Sigmoid colon (tissue), 7 donors: ENCODE data around the gene GLIPR1L2. TPM values are rescaled to one million over a fixed set of nuclear protein-coding genes. Genes with fewer than 3 reads are reported as not detected.
"Not testable (repeated sequence)": the region's sequence is repeated elsewhere in the genome, so short reads cannot be mapped to it uniquely, and the experiment has no call there.

Experiments
- DNase-seq: peaks from one replicate; pipeline ENCODE4 v3.0.0-alpha.2; 2019
- H3K27ac ChIP-seq, 4 donors: fragments of 200-600 bp; sonication (generic); one replicate each; pipeline ENCODE4 v1.5.1; 2016 to 2019; ENCODE audit warnings: mild to moderate bottlenecking in 1 of 4
- H3K27me3 ChIP-seq, 3 donors: fragments of 200-600 bp; sonication (generic); one replicate each; pipeline ENCODE4 v1.5.1; 2019; ENCODE audit warnings: mild to moderate bottlenecking in 1 of 3
- H3K36me3 ChIP-seq, 4 donors: fragments of 200-600 bp; sonication (generic); one replicate each; pipeline ENCODE4 v1.5.1; 2016 to 2019
- H3K4me1 ChIP-seq, 4 donors: fragments of 200-600 bp; sonication (generic); one replicate each; pipeline ENCODE4 v1.5.1; 2017 to 2019
- H3K4me3 ChIP-seq, 4 donors: fragments of 200-600 bp; sonication (generic); one replicate each; pipeline ENCODE4 v1.5.1; 2017 to 2019; ENCODE audit warnings: mild to moderate bottlenecking in 2 of 4, moderate library complexity in 1 of 4
- H3K9me3 ChIP-seq, 4 donors: fragments of 200-600 bp in 3 of 4; sonication (generic) in 3 of 4; one replicate each; pipeline versions ENCODE4 v1.5.1 to v1.6.1; 2013 to 2019
- CTCF ChIP-seq, 4 experiments: fragments of 450-650 bp in 3 of 4; fragments of 200-600 bp in 1 of 4; IDR thresholded peaks; one replicate each; pipeline ENCODE4 v1.5.1; 2016 to 2019; ENCODE audit warnings: antibody characterized with exemption in 4 of 4, mild to moderate bottlenecking in 3 of 4, moderate library complexity in 2 of 4
- EP300 ChIP-seq, 4 donors: sonication (generic); formaldehyde crosslinking; IDR thresholded peaks; one replicate each; pipeline ENCODE4 v1.6.1; 2017; ENCODE audit warnings: antibody characterized with exemption in 4 of 4
- POLR2A ChIP-seq, 2 donors: fragments of 450-650 bp; IDR thresholded peaks; one replicate each; pipeline ENCODE4 v1.6.1; 2016; ENCODE audit warnings: antibody characterized with exemption in 2 of 2, mild to moderate bottlenecking in 2 of 2, moderate library complexity in 2 of 2
- POLR2AphosphoS5 ChIP-seq, 4 donors: sonication (generic); formaldehyde crosslinking; IDR thresholded peaks; one replicate each; pipeline ENCODE4 v1.6.1; 2017; ENCODE audit warnings: antibody characterized with exemption in 4 of 4
- WGBS, 2 donors: extraction: QIAGEN DNeasy Blood & Tissue Kit; methylation state at CpG; one replicate each; pipeline ENCODE4 v1.1.7; 2013; 5-methylcytosine and 5-hydroxymethylcytosine counted together
- intact Hi-C: fragments of 100-400 bp; cut with DNase I; formaldehyde crosslinking; loops from one replicate; pipeline ENCODE4 v1.15.1; 2023
- polyA plus RNA-seq, 3 donors: library from polyadenylated mRNA; stranded (reverse); fragments of 200-250 nt; gene quantifications; one replicate each; pipeline ENCODE4 v1.2.3, GENCODE V29; 2013
- total RNA-seq, 4 donors: library from RNA; depleted of rRNA; stranded (reverse); fragments of >200 nt; gene quantifications; one replicate each; pipeline ENCODE4 v1.1.0, GENCODE V29; 2016
- donor health status: healthy with polysubstance abuse.
- donor health status: Bipolar disorder and iron deficiency.
- donor health status: healthy.

GLIPR1L2 gene
- total and polyA plus RNA-seq, 7 donors: 0.47 to 3.0 (median 1.1) TPM; not detected in 3

GRCh38 chr12:75437564-75437963, 46.7 kb downstream of the GLIPR1L2 start:
- Histone ChIP-seq H3K4me1 (peaks cover 0 to 6% (median 0%) of the 10 kb centered on the region in 4 donors), H3K36me3 (no peaks in the 10 kb centered on the region), H3K27ac (no peak overlapping the region), H3K9me3 (peaks cover 0 to 4% (median 0%) of the 10 kb centered on the region in 4 donors), H3K4me3 (no peak overlapping the region), H3K27me3 (no peaks in the 10 kb centered on the region)
- no peak for DNase-seq
- intact Hi-C loops: no loop called here
- WGBS, 2 donors: 75 to 77% methylated on average over 2 of the region's 2 CpGs
- no peak for TF ChIP-seq EP300 (IDR thresholded peaks at IDR 0.05)

- intact Hi-C loops: no loop called here
- H3K9me3 ChIP-seq: peaks cover 0 to 4% (median 0%) of the 10 kb centered on the region in 4 donors
These were observed 47.3 kb downstream of the GLIPR1L2 start for GRCh38 chr12:75438059-75438754.

GRCh38 chr12:75439048-75439447, 48.2 kb downstream of the GLIPR1L2 start:
- Histone ChIP-seq H3K4me3 (no peak overlapping the region), H3K4me1 (no peaks in the 10 kb centered on the region), H3K36me3 (no peaks in the 10 kb centered on the region), H3K27ac (no peak overlapping the region), H3K27me3 (no peaks in the 10 kb centered on the region), H3K9me3 (peaks cover 0 to 4% (median 0%) of the 10 kb centered on the region in 4 donors)
- DNase-seq: no peak
- 79 to 90% methylated on average over 2 of the region's 2 CpGs for WGBS, 2 donors
- no peak for TF ChIP-seq POLR2AphosphoS5 (IDR thresholded peaks at IDR 0.05)
- no peak for TF ChIP-seq POLR2A (IDR thresholded peaks at IDR 0.05)
- TF ChIP-seq EP300 (IDR thresholded peaks at IDR 0.05): no peak
- no peak for TF ChIP-seq CTCF (IDR thresholded peaks at IDR 0.05)
- intact Hi-C loops: no loop called here

More at GRCh38 chr12:75438059-75438754, 47.3 kb downstream of the GLIPR1L2 start:
- Histone ChIP-seq H3K36me3 (no peaks in the 10 kb centered on the region), H3K27ac (no peak overlapping the region), H3K27me3 (no peaks in the 10 kb centered on the region), H3K4me3 (no peak overlapping the region), H3K4me1 (no peaks in the 10 kb centered on the region)
- 55 to 60% methylated on average over 4 of the region's 4 CpGs for WGBS, 2 donors
- no peak for DNase-seq
- no peak for TF ChIP-seq POLR2A (IDR thresholded peaks at IDR 0.05)
- no peak for TF ChIP-seq EP300 (IDR thresholded peaks at IDR 0.05)
- TF ChIP-seq POLR2AphosphoS5 (IDR thresholded peaks at IDR 0.05): no peak
- TF ChIP-seq CTCF (IDR thresholded peaks at IDR 0.05): no peak

GRCh38 chr12:75439930-75440329, 49.0 kb downstream of the GLIPR1L2 start:
- H3K4me1 ChIP-seq: no peaks in the 10 kb centered on the region
- intact Hi-C loops: no loop called here
- peaks cover 0 to 4% (median 0%) of the 10 kb centered on the region in 4 donors for H3K9me3 ChIP-seq
- H3K27me3 ChIP-seq: no peaks in the 10 kb centered on the region
- no peak for TF ChIP-seq POLR2AphosphoS5 (IDR thresholded peaks at IDR 0.05)
- DNase-seq: no peak
- H3K27ac ChIP-seq: no peak overlapping the region
- H3K36me3 ChIP-seq: no peaks in the 10 kb centered on the region
- no peak overlapping the region for H3K4me3 ChIP-seq

- 72 to 84% methylated on average over 4 of the region's 4 CpGs for WGBS, 2 donors
- H3K36me3 ChIP-seq, H3K4me3 ChIP-seq, H3K27ac ChIP-seq, DNase-seq, intact Hi-C loops, H3K4me1 ChIP-seq, H3K9me3 ChIP-seq, H3K27me3 ChIP-seq: not testable (repeated sequence)
These were observed 51.0 kb downstream of the GLIPR1L2 start for GRCh38 chr12:75441687-75442449.

- H3K9me3 ChIP-seq, intact Hi-C loops, H3K4me3 ChIP-seq, H3K27me3 ChIP-seq, DNase-seq, H3K4me1 ChIP-seq, H3K36me3 ChIP-seq, H3K27ac ChIP-seq: not testable (repeated sequence)
- 20 to 55% methylated on average over 3 of the region's 3 CpGs for WGBS, 2 donors
These were observed 51.6 kb downstream of the GLIPR1L2 start for GRCh38 chr12:75442454-75442853.
